A673 (cell line): Measurements from ENCODE around the gene SYT7. TPM values are rescaled to one million over a fixed set of nuclear protein-coding genes. Genes with fewer than 3 reads are reported as not detected.

ENCODE experiments used
- BruUV-seq: library from RNA; stranded (reverse); fragments of 400-500 nt; replicated peaks from 2 replicates; lab custom pipeline; 2021; lab: Mats Ljungman, UMichigan
- CTCF ChIA-PET: fragments of 300-600 bp; sonication (Branson Sonifier 250); formaldehyde crosslinking; loops from one replicate; lab custom pipeline; 2022; ENCODE audit warnings: antibody characterized with exemption; lab: Charles Lee
- POLR2A ChIA-PET: fragments of 300-600 bp; sonication (Branson Sonifier 250); formaldehyde crosslinking; loops from one replicate; lab custom pipeline; 2022; ENCODE audit warnings: antibody characterized with exemption; ENCODE audit not compliant: low non-redundant PET; lab: Charles Lee
- DNase-seq: peaks from one replicate; pipeline ENCODE4 v3.0.0-alpha.2; 2015; ENCODE audit warnings: low spot score
- H3K27ac ChIP-seq: fragments of 200-600 bp; sonication (generic); 2 replicates; pipeline ENCODE4 v1.5.1; 2016; ENCODE audit warnings: mixed run types, low read depth, mild to moderate bottlenecking, mixed read lengths, antibody characterized with exemption, low read length; ENCODE audit not compliant: poor library complexity, severe bottlenecking
- H3K27me3 ChIP-seq: fragments of 200-600 bp; sonication (generic); replicated peaks from 2 replicates; pipeline ENCODE4 v1.6.1; 2017; ENCODE audit warnings: mixed run types, low read depth, mild to moderate bottlenecking, mixed read lengths, antibody characterized with exemption, low read length; ENCODE audit not compliant: insufficient read depth, poor library complexity
- H3K36me3 ChIP-seq: fragments of 200-600 bp; sonication (generic); 2 replicates; pipeline ENCODE4 v1.6.1; 2016; ENCODE audit warnings: mixed run types, mild to moderate bottlenecking, mixed read lengths, antibody characterized with exemption, low read length; ENCODE audit not compliant: insufficient read depth, poor library complexity, severe bottlenecking
- H3K4me1 ChIP-seq: fragments of 200-600 bp; sonication (generic); 2 replicates; pipeline ENCODE4 v1.6.1; 2017; ENCODE audit warnings: mixed run types, mild to moderate bottlenecking, mixed read lengths, antibody characterized with exemption, low read length; ENCODE audit not compliant: insufficient read depth, poor library complexity, severe bottlenecking
- H3K4me3 ChIP-seq: fragments of 200-600 bp; sonication (generic); 2 replicates; pipeline ENCODE4 v1.5.1; 2016; ENCODE audit warnings: low read depth, mixed run types, mild to moderate bottlenecking, mixed read lengths, low read length; ENCODE audit not compliant: poor library complexity, severe bottlenecking
- H3K9me3 ChIP-seq: fragments of 200-600 bp; sonication (generic); 2 replicates; pipeline ENCODE4 v1.6.1; 2016; ENCODE audit warnings: mixed run types, low read depth, mild to moderate bottlenecking, mixed read lengths, antibody characterized with exemption, low read length; ENCODE audit not compliant: poor library complexity, severe bottlenecking
- CTCF ChIP-seq: fragments of 300-800, 200-600 bp; sonication (generic); conservative IDR thresholded peaks from 2 replicates; pipeline ENCODE4 v1.5.1; 2017; ENCODE audit warnings: low read depth, mild to moderate bottlenecking, antibody characterized with exemption, low read length, moderate library complexity, mixed read lengths
- EZH2 ChIP-seq: fragments of 200-600 bp; sonication (generic); IDR thresholded peaks from 2 replicates; pipeline ENCODE4 v1.6.1; 2017; ENCODE audit warnings: borderline replicate concordance, low read depth, mild to moderate bottlenecking, mixed read lengths, antibody characterized with exemption, low read length; ENCODE audit not compliant: poor library complexity, severe bottlenecking
- intact Hi-C: fragments of 100-400 bp; cut with micrococcal nuclease; formaldehyde crosslinking; loops from one replicate; pipeline ENCODE4 v1.10.0; 2022; ENCODE audit not compliant: unreplicated experiment
- total RNA-seq: library from RNA; stranded (reverse); gene quantifications from 2 replicates; pipeline ENCODE4 v1.2.3, GENCODE V29; 2021

SYT7 gene
- total RNA-seq, 1 experiment from 2014 or later: 1.3 TPM

DNA sequence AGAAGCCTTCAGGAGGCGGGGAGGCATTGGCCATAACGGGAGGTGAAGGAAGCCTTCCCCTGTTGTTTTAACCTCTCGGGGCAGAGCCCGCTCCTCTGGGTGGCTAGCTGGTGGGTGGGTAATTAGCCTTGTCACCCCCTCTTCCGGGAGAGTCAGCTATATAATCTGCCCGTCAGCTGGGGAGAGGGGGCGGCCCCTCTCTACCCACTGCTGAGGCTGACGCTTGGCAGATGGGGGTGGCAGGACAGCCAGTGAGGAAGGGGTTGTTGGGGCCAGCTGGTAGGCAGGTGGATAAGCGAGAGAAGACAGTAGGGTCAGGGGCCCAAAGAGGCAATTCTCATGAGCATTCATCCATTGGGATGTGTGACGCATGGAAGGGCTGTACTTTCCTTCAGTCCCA lies 33.0 kb upstream of the SYT7 start:
- Histone ChIP-seq H3K36me3 (no peaks in the 10 kb centered on the region), H3K27me3 (no peaks in the 10 kb centered on the region), H3K9me3 (no peaks in the 10 kb centered on the region), H3K4me1 (peaks cover 10% of the 10 kb centered on the region), H3K4me3 (no peak overlapping the region), H3K27ac (no peak overlapping the region)
- DNase-seq: no peak
- ChIA-PET POLR2A (no interaction called here), CTCF (no interaction called here)
- TF ChIP-seq EZH2 (no peak), CTCF (no peak)
- no TSS peak for BruUV-seq
- intact Hi-C loops: no loop called here

- H3K27me3 ChIP-seq: no peaks in the 10 kb centered on the region
- intact Hi-C loops: no loop called here
- no TSS peak for BruUV-seq
- DNase-seq: no peak
- no peak for TF ChIP-seq EZH2
- TF ChIP-seq CTCF: no peak
- ChIA-PET CTCF (no interaction called here), POLR2A (no interaction called here)
- H3K36me3 ChIP-seq: no peaks in the 10 kb centered on the region
- H3K4me3 ChIP-seq: no peak overlapping the region
- peaks cover 10% of the 10 kb centered on the region for H3K4me1 ChIP-seq
- H3K9me3 ChIP-seq: no peaks in the 10 kb centered on the region
- no peak overlapping the region for H3K27ac ChIP-seq
These were observed 32.2 kb upstream of the SYT7 start for GRCh38 chr11:61613051-61613450.

- TF ChIP-seq CTCF: no peak
- TF ChIP-seq EZH2: no peak
- ChIA-PET CTCF (no interaction called here), POLR2A (no interaction called here)
- intact Hi-C loops: no loop called here
- Histone ChIP-seq H3K27me3 (no peaks in the 10 kb centered on the region), H3K36me3 (no peaks in the 10 kb centered on the region), H3K9me3 (no peaks in the 10 kb centered on the region), H3K4me3 (no peak overlapping the region), H3K4me1 (peaks cover 10% of the 10 kb centered on the region), H3K27ac (no peak overlapping the region)
- no TSS peak for BruUV-seq
- peak; percentile 46 for DNase-seq
These were observed 30.4 kb upstream of the SYT7 start for GRCh38 chr11:61611309-61611708.
